K562 (cell line): ENCODE data around the gene TGFBR3L. TPM values are rescaled to one million over a fixed set of nuclear protein-coding genes. Genes with fewer than 3 reads are reported as not detected.
A peak's percentile ranks its signal among the peaks of the same experiment; 100 is the strongest.

Experiments
- ARID1B ChIP-seq: fragments of 450-650 bp; IDR thresholded peaks from 2 replicates; pipeline ENCODE4 v1.6.1; 2016; ENCODE audit warnings: antibody characterized with exemption, mild to moderate bottlenecking, inconsistent platforms
- ATF3 ChIP-seq, 2 experiments: fragments of 450-650 bp in 1 of 2; sonication (generic) in 1 of 2; formaldehyde crosslinking in 1 of 2; IDR thresholded peaks in 1 of 2; conservative IDR thresholded peaks in 1 of 2; 2 replicates each; pipeline versions ENCODE4 v1.6.1 to v1.8.1; 2016 to 2023; ENCODE audit warnings: mild to moderate bottlenecking in 2 of 2, moderate library complexity in 2 of 2, inconsistent platforms in 1 of 2, missing genetic modification reagents in 1 of 2
- ELK1 ChIP-seq: sonication (generic); formaldehyde crosslinking; IDR thresholded peaks from 2 replicates; pipeline ENCODE4 v1.8.1; 2022; ENCODE audit warnings: missing genetic modification reagents
- ETV6 ChIP-seq, 3 experiments: fragments of 150-350 bp in 1 of 3; sonication (generic) in 1 of 3; formaldehyde crosslinking in 1 of 3; IDR thresholded peaks; 2 replicates each; pipeline versions ENCODE4 v1.6.1 to v1.8.0; 2014 to 2022; ENCODE audit warnings: borderline replicate concordance in 2 of 3, low read depth in 2 of 3, antibody characterized with exemption in 1 of 3, low read length in 1 of 3, mild to moderate bottlenecking in 1 of 3, missing genetic modification reagents in 1 of 3
- FOXJ2 ChIP-seq: fragments of 200-800 bp; sonication (Bioruptor generic); IDR thresholded peaks from 2 replicates; pipeline ENCODE4 v1.6.1; 2016; ENCODE audit warnings: missing genetic modification characterization, missing compliant biosample characterization
- FOXK2 ChIP-seq, 2 experiments: fragments of 450-650 bp; IDR thresholded peaks in 1 of 2; conservative IDR thresholded peaks in 1 of 2; 2 replicates each; pipeline ENCODE4 v1.6.1; 2016; ENCODE audit warnings: low read depth in 2 of 2, mild to moderate bottlenecking in 1 of 2
- GTF2A2 ChIP-seq: IDR thresholded peaks from 2 replicates; pipeline ENCODE4 v1.6.1; 2016; ENCODE audit warnings: mild to moderate bottlenecking, missing genetic modification characterization, missing compliant biosample characterization
- HINFP ChIP-seq: fragments of 450-650 bp; conservative IDR thresholded peaks from 2 replicates; pipeline ENCODE4 v1.6.1; 2016; ENCODE audit warnings: missing genetic modification characterization, low read depth, mild to moderate bottlenecking, control low read depth, missing compliant biosample characterization
- HOXB6 ChIP-seq: fragments of 250-450 bp; sonication (Bioruptor Pico); IDR thresholded peaks from 2 replicates; pipeline ENCODE4 v1.5.1; 2022; ENCODE audit warnings: mild to moderate bottlenecking, borderline replicate concordance
- JUND ChIP-seq, 2 experiments: IDR thresholded peaks; 2 replicates in 1 of 2; 3 replicates in 1 of 2; pipeline ENCODE4 v1.6.1; 2011; ENCODE audit warnings: borderline replicate concordance in 2 of 2, low read depth in 2 of 2, low read length in 2 of 2, improper control_type of control experiment in 1 of 2, missing biosample characterization in 1 of 2, missing genetic modification characterization in 1 of 2, missing genetic modification reagents in 1 of 2
- KAT2B ChIP-seq: IDR thresholded peaks from one replicate; pipeline ENCODE4 v1.6.1; 2012; ENCODE audit warnings: low read depth, mild to moderate bottlenecking, control low read depth, inconsistent platforms, low read length, moderate library complexity
- L3MBTL2 ChIP-seq: fragments of 450-650 bp; IDR thresholded peaks from 2 replicates; pipeline ENCODE4 v1.6.1; 2016; ENCODE audit warnings: mild to moderate bottlenecking, moderate library complexity
- NFE2 ChIP-seq: IDR thresholded peaks from 2 replicates; pipeline ENCODE4 v1.6.1; 2014; ENCODE audit warnings: antibody characterized with exemption, low read depth
- PHF8 ChIP-seq: fragments of 200-600 bp; sonication (generic); IDR thresholded peaks from 2 replicates; pipeline ENCODE4 v1.6.1; 2012; ENCODE audit warnings: mixed run types, mild to moderate bottlenecking, inconsistent platforms, low read length, moderate library complexity, borderline replicate concordance
- POLR2AphosphoS2 ChIP-seq: IDR thresholded peaks from 2 replicates; pipeline ENCODE4 v1.6.1; 2012; ENCODE audit warnings: low read length, improper control_type of control experiment
- RAD21 ChIP-seq, 2 experiments: fragments of 250-450 bp in 1 of 2; fragments of 450-650 bp in 1 of 2; sonication (Bioruptor Pico) in 1 of 2; formaldehyde crosslinking in 1 of 2; IDR thresholded peaks in 1 of 2; conservative IDR thresholded peaks in 1 of 2; 2 replicates each; pipeline versions ENCODE4 v1.4.0 to v1.8.0; 2020 to 2022; ENCODE audit warnings: mild to moderate bottlenecking in 2 of 2, moderate library complexity in 1 of 2
- SIN3A ChIP-seq, 2 experiments: fragments of 150-350 bp in 1 of 2; IDR thresholded peaks; 2 replicates each; pipeline ENCODE4 v1.6.1; 2011 to 2016; ENCODE audit warnings: borderline replicate concordance in 2 of 2, low read depth in 2 of 2, low read length in 2 of 2, mild to moderate bottlenecking in 2 of 2, moderate library complexity in 2 of 2; ENCODE audit not compliant: control insufficient read depth in 1 of 2
- SMARCC2 ChIP-seq: fragments of 450-650 bp; IDR thresholded peaks from 2 replicates; pipeline ENCODE4 v1.6.1; 2017; ENCODE audit warnings: antibody characterized with exemption, moderate library complexity, mild to moderate bottlenecking, low read depth
- TOE1 ChIP-seq, 2 experiments: fragments of 450-650 bp in 1 of 2; sonication (generic) in 1 of 2; formaldehyde crosslinking in 1 of 2; IDR thresholded peaks; 2 replicates each; pipeline versions ENCODE4 v1.7.1 to v1.8.0; 2016 to 2022; ENCODE audit warnings: borderline replicate concordance in 2 of 2, mild to moderate bottlenecking in 2 of 2, antibody characterized with exemption in 1 of 2, inconsistent platforms in 1 of 2, low read depth in 1 of 2, missing genetic modification reagents in 1 of 2, moderate library complexity in 1 of 2
- ZNF384 ChIP-seq: IDR thresholded peaks from 2 replicates; pipeline ENCODE4 v1.6.1; 2012; ENCODE audit warnings: low read depth, low read length, improper control_type of control experiment
- polyA plus RNA-seq, 8 experiments: library from polyadenylated mRNA; depleted of rRNA in 4 of 8; stranded (reverse) in 5 of 8; unstranded in 3 of 8; fragments of >200 nt; fragmentation: Nextera tagmentation in 2 of 8; fragmentation: Illumina TruSeq in 1 of 8; extraction: Ambion mirVana in 2 of 8; extraction: Trizol in 1 of 8; gene quantifications; 2 replicates each; pipeline versions ENCODE4 v1.2.1 to v1.2.3, GENCODE V29; 2011 to 2014; ENCODE audit warnings: inconsistent platforms in 1 of 8, missing spikeins in 1 of 8
- total RNA-seq, 7 experiments: library from RNA; depleted of rRNA in 6 of 7; stranded (reverse); fragments of >200 nt in 6 of 7; fragmentation: Illumina TruSeq in 2 of 7; extraction: Trizol in 2 of 7; gene quantifications; 2 replicates each; pipeline versions ENCODE4 v1.2.1 to v1.2.3, GENCODE V29; 2011 to 2021; ENCODE audit warnings: low replicate concordance in 1 of 7

The TGFBR3L gene
- total and polyA plus RNA-seq, 9 of the 15 experiments (the other 6 are each of a cell fraction or from before 2014, with no cell fraction given), result not detected

GRCh38 chr19:7868671-7869452, 45.8 kb upstream of the TGFBR3L start (continued):
- no peak for TF ChIP-seq GTF2A2 (tag)
- no peak for TF ChIP-seq JUND (IDR thresholded peaks at IDR 0.05; ENCODE audit: borderline replicate concordance, low read depth, low read length)
- TF ChIP-seq JUND (tag; IDR thresholded peaks at IDR 0.05; ENCODE audit: borderline replicate concordance, low read depth, low read length), result 0 out of 3 replicates have a peak, but pooled peaks have one; percentile 5
- no peak for TF ChIP-seq HOXB6 (CRISPR knock-in tag)
- 0 out of 4 replicates have a peak, but pooled peaks have one; percentile 14 to 24 for TF ChIP-seq FOXK2 (conservative IDR thresholded peaks at IDR 0.05 in 1 of 2, IDR thresholded peaks at IDR 0.05 in 1 of 2; ENCODE audit: low read depth in 2 of 2)
- no peak for TF ChIP-seq ZNF384
- peak; percentile 57; the same call in 1 of the 2 replicates for TF ChIP-seq PHF8
- TF ChIP-seq ETV6 (IDR thresholded peaks at IDR 0.05; ENCODE audit: borderline replicate concordance in 1 of 2, low read depth in 2 of 2, low read length in 1 of 2), result no peak
- TF ChIP-seq ETV6 (CRISPR knock-in tag; IDR thresholded peaks at IDR 0.05; ENCODE audit: borderline replicate concordance), result no peak
- no peak for TF ChIP-seq FOXJ2 (tag)
- TF ChIP-seq POLR2AphosphoS2, result no peak
- no peak for TF ChIP-seq TOE1 (IDR thresholded peaks at IDR 0.05; ENCODE audit: borderline replicate concordance)
- TF ChIP-seq TOE1 (CRISPR knock-in tag; IDR thresholded peaks at IDR 0.05; ENCODE audit: borderline replicate concordance, low read depth), result 0 out of 2 replicates have a peak, but pooled peaks have one; percentile 66
- TF ChIP-seq NFE2, result 0 out of 2 replicates have a peak, but pooled peaks have one; percentile 24
- peak; percentile 43; the same call in 1 of the 2 replicates for TF ChIP-seq SMARCC2
- TF ChIP-seq ELK1 (CRISPR knock-in tag), result no peak
- TF ChIP-seq ATF3 (IDR thresholded peaks at IDR 0.05), result no peak
- 0 out of 2 replicates have a peak, but pooled peaks have one; percentile 31 for TF ChIP-seq ATF3 (CRISPR knock-in tag; conservative IDR thresholded peaks at IDR 0.05)
- no peak for TF ChIP-seq KAT2B
- peak; percentile 54; the same call in 1 of the 2 replicates for TF ChIP-seq ARID1B
- peak; percentile 17 to 69; a peak in 2 of 4 replicates for TF ChIP-seq SIN3A (IDR thresholded peaks at IDR 0.05; ENCODE audit: borderline replicate concordance in 2 of 2, control insufficient read depth in 1 of 2, low read depth in 2 of 2, low read length in 2 of 2)
- no peak for TF ChIP-seq HINFP
- TF ChIP-seq RAD21 (CRISPR knock-in tag; conservative IDR thresholded peaks at IDR 0.05 in 1 of 2, IDR thresholded peaks at IDR 0.05 in 1 of 2), result peak in 1 of 2 experiments; percentile 49; a peak in 3 of 4 replicates
- peak; percentile 89 for TF ChIP-seq L3MBTL2
